ENCODE measurements around the gene RASSF5. TPM values are rescaled to one million over a fixed set of nuclear protein-coding genes. Genes with fewer than 3 reads are reported as not detected.

Gene RASSF5
- polyA plus RNA-seq, 1 of the 3 experiments (the other 2 are of a cell fraction): 2.2 TPM

DNA sequence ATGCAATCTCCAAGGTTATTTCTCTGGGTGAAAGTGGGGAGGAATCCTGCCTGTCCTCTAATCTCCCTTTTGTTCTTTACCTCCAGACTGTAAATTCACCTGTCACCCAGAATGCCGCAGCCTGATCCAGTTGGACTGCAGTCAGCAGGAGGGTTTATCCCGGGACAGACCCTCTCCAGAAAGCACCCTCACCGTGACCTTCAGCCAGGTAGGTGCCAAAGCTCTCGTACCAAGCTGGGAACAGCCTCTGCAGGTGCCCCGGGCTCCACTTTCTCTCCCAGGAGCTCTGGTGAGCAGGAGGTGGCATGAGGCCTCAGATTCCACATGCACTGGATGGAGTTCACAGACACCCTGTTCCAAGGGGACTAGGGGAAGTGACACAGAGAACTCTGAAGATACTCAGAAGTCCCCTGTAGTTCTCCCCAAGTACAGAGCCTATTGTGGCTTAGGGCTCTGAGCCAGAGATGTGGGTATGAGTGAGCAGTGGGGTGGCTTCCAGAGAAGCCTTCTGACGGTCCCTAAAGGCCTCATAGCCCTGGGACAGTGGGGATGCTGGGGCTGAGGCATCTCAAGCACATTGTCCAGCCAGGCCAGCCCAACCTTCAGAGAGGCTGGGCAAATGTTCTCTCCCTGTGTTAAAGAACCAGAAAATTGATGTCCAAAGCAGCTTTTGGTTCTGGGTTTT is 30.9 kb downstream of the RASSF5 start (continued):
- TF ChIP-seq SIN3A (IDR thresholded peaks at IDR 0.05; ENCODE audit: borderline replicate concordance, low read depth, low read length): no peak

DNA sequence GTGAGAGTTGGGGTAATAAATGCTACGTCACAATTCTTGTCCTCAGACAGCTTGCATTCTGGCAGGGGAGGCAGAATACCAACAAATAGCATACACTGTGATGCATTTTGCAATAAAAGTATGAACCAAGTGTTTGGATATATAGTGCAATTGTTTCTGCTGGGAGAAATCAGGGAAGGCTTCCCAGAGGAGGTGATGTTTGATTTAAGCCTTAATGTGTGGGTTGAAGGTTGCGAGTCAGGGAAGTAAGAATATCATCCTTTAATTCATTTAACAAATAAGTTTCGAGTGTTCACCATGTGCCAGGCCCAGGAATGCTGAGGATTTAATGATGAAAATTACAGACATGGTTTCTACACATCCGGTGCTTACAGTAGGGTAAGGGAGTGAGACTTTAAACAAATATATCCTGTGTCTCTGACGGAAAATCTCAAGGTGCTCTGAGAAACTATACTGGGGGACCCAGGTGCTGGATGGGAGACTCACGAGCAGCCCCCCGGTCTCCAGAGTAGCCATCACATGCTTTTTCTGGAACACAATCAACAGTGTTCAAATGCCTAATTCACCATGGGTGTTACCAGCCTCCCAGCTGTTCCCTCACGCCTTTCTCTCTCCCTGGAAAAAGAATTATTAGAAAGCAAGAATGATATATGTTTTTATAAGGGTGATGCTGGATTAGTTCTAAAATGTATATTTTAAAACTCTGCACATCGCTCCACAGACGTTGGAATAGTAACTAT is 31.7 kb downstream of the RASSF5 start:
- H3K9me2 ChIP-seq: no peaks in the 10 kb centered on the region
- H2AFZ ChIP-seq (ENCODE audit: low read depth): no peak overlapping the region
- H3K4me1 ChIP-seq (ENCODE audit: control insufficient read depth in 1 of 2, insufficient read depth in 2 of 2, low read depth in 1 of 2, low read length in 1 of 2): peaks cover 0 to 7% of the 10 kb centered on the region in 2 experiments; a peak in 1 of 4 replicates
- H3K27me3 ChIP-seq (ENCODE audit: insufficient read depth): no peaks in the 10 kb centered on the region
- no peaks in the 10 kb centered on the region for H3K36me3 ChIP-seq (replicated peaks in 1 of 2; ENCODE audit: control insufficient read depth in 1 of 2, insufficient read depth in 2 of 2, low read length in 1 of 2)
- H3K4me3 ChIP-seq (ENCODE audit: low read depth in 2 of 2, low read length in 1 of 2): no peak overlapping the region
- H3K79me2 ChIP-seq (ENCODE audit: insufficient read depth): no peaks in the 10 kb centered on the region
- no peak for DNase-seq
- no peak for TF ChIP-seq MXI1 (IDR thresholded peaks at IDR 0.05; ENCODE audit: low read depth, low read length)
- TF ChIP-seq NFIC (IDR thresholded peaks at IDR 0.05; ENCODE audit: borderline replicate concordance): no peak
- no peak for TF ChIP-seq POLR2AphosphoS5 (IDR thresholded peaks at IDR 0.05; ENCODE audit: low read depth, low read length)
- TF ChIP-seq GATA2 (CRISPR knock-in tag; IDR thresholded peaks at IDR 0.05): no peak
- no peak for TF ChIP-seq FOXM1 (IDR thresholded peaks at IDR 0.05; ENCODE audit: low read depth)
- TF ChIP-seq, protein P1, sequence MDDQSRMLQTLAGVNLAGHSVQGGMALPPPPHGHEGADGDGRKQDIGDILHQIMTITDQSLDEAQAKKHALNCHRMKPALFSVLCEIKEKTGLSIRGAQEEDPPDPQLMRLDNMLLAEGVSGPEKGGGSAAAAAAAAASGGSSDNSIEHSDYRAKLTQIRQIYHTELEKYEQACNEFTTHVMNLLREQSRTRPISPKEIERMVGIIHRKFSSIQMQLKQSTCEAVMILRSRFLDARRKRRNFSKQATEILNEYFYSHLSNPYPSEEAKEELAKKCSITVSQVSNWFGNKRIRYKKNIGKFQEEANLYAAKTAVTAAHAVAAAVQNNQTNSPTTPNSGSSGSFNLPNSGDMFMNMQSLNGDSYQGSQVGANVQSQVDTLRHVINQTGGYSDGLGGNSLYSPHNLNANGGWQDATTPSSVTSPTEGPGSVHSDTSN (IDR thresholded peaks at IDR 0.05): no peak
- no peak for TF ChIP-seq ELF1 (IDR thresholded peaks at IDR 0.05)
- TF ChIP-seq RFX5 (IDR thresholded peaks at IDR 0.05; ENCODE audit: low read length): no peak
- TF ChIP-seq SMC3 (IDR thresholded peaks at IDR 0.05; ENCODE audit: low read depth, low read length): no peak
- no peak for TF ChIP-seq FOSL2 (IDR thresholded peaks at IDR 0.05; ENCODE audit: borderline replicate concordance, low read depth)
- TF ChIP-seq, protein P2, sequence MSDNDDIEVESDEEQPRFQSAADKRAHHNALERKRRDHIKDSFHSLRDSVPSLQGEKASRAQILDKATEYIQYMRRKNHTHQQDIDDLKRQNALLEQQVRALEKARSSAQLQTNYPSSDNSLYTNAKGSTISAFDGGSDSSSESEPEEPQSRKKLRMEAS (IDR thresholded peaks at IDR 0.05; ENCODE audit: low read depth): no peak
- TF ChIP-seq, protein P3, sequence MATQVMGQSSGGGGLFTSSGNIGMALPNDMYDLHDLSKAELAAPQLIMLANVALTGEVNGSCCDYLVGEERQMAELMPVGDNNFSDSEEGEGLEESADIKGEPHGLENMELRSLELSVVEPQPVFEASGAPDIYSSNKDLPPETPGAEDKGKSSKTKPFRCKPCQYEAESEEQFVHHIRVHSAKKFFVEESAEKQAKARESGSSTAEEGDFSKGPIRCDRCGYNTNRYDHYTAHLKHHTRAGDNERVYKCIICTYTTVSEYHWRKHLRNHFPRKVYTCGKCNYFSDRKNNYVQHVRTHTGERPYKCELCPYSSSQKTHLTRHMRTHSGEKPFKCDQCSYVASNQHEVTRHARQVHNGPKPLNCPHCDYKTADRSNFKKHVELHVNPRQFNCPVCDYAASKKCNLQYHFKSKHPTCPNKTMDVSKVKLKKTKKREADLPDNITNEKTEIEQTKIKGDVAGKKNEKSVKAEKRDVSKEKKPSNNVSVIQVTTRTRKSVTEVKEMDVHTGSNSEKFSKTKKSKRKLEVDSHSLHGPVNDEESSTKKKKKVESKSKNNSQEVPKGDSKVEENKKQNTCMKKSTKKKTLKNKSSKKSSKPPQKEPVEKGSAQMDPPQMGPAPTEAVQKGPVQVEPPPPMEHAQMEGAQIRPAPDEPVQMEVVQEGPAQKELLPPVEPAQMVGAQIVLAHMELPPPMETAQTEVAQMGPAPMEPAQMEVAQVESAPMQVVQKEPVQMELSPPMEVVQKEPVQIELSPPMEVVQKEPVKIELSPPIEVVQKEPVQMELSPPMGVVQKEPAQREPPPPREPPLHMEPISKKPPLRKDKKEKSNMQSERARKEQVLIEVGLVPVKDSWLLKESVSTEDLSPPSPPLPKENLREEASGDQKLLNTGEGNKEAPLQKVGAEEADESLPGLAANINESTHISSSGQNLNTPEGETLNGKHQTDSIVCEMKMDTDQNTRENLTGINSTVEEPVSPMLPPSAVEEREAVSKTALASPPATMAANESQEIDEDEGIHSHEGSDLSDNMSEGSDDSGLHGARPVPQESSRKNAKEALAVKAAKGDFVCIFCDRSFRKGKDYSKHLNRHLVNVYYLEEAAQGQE (IDR thresholded peaks at IDR 0.05; ENCODE audit: low read depth, low read length): no peak
- no peak for TF ChIP-seq EP300 (IDR thresholded peaks at IDR 0.05; ENCODE audit: borderline replicate concordance in 1 of 2, low read depth in 1 of 2, low read length in 1 of 2)
- TF ChIP-seq, protein P4, sequence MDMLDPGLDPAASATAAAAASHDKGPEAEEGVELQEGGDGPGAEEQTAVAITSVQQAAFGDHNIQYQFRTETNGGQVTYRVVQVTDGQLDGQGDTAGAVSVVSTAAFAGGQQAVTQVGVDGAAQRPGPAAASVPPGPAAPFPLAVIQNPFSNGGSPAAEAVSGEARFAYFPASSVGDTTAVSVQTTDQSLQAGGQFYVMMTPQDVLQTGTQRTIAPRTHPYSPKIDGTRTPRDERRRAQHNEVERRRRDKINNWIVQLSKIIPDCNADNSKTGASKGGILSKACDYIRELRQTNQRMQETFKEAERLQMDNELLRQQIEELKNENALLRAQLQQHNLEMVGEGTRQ (IDR thresholded peaks at IDR 0.05; ENCODE audit: borderline replicate concordance, low read depth, low read length): no peak
- no peak for TF ChIP-seq TAF1 (IDR thresholded peaks at IDR 0.05; ENCODE audit: borderline replicate concordance, low read depth, low read length)
- no peak overlapping the region for H3K9ac ChIP-seq
- no peak overlapping the region for H3K27ac ChIP-seq (ENCODE audit: low read depth in 2 of 2, low read length in 1 of 2)
- H3K4me2 ChIP-seq: no peak overlapping the region
- whole genome bisulfite sequencing (ENCODE audit: low lambda C conversion rate): 83% methylated on average over 9 of the region's 10 CpGs
- H4K20me1 ChIP-seq (ENCODE audit: insufficient read depth): no peaks in the 10 kb centered on the region
- ChIA-PET CTCF (interaction anchor here (0.9 to 17.3 kb wide), 4 partner anchors 24 to 59 kb away, joined by 3 to 241 read pairs (median 4); no protein-coding TSS in a partner anchor), POLR2A (no interaction called here)
- no peaks in the 10 kb centered on the region for H3K9me3 ChIP-seq
- no peaks in the 10 kb centered on the region for H3F3A ChIP-seq (replicated peaks; ENCODE audit: insufficient read depth)
